HepG2 (cell line): ENCODE results near the gene ELP6. TPM values are rescaled to one million over a fixed set of nuclear protein-coding genes. Genes with fewer than 3 reads are reported as not detected.

Experiments used
- ATAC-seq: fragments of 200-7000 bp; cut with Tn5 transposase; 3 replicates; pipeline ENCODE4 v1.9.1; 2020; ENCODE audit warnings: mild to moderate bottlenecking, moderate library complexity
- BruUV-seq: library from RNA; stranded (reverse); fragments of 400-500 nt; replicated peaks from 2 replicates; lab custom pipeline; 2021; lab: Mats Ljungman, UMichigan
- CTCF ChIA-PET: fragments of 300-600 bp; formaldehyde crosslinking; extraction: SDS; loops from one replicate; lab custom pipeline; 2021; ENCODE audit warnings: low total read pairs, inconsistent platforms, low intra/inter-chr PET ratio; lab: Yijun Ruan, JAX
- POLR2A ChIA-PET: fragments of 350-600 bp; sonication (Branson Sonifier 250); formaldehyde crosslinking; loops from one replicate; lab custom pipeline; 2020; ENCODE audit warnings: antibody characterized with exemption, inconsistent platforms; lab: Yijun Ruan, JAX
- DNase-seq: peaks from one replicate; pipeline ENCODE4 v3.0.0-alpha.2; 2015; ENCODE audit warnings: low spot score
- FAIRE-seq: peaks from 3 replicates; lab custom pipeline; 2011; peaks lifted over from hg19 to GRCh38; lab: Jason Lieb, UNC
- H2AFZ ChIP-seq: one replicate; pipeline ENCODE4 v1.6.1; 2011; ENCODE audit warnings: low read length, inconsistent platforms
- H3K27ac ChIP-seq: fragments of 300-600 bp; 3 replicates; pipeline ENCODE4 v1.8.0; 2011; ENCODE audit warnings: mixed run types, mild to moderate bottlenecking, mixed read lengths, low read length, inconsistent platforms; ENCODE audit not compliant: insufficient read depth; ENCODE audit errors: extremely low read length
- H3K27me3 ChIP-seq, 2 experiments: fragments of 200-600 bp in 1 of 2; 2 replicates in 1 of 2; 3 replicates in 1 of 2; pipeline versions ENCODE4 v1.6.0 to v1.8.0; 2011; ENCODE audit warnings: low read length in 2 of 2, mild to moderate bottlenecking in 2 of 2, moderate library complexity in 2 of 2, inconsistent platforms in 1 of 2; ENCODE audit not compliant: insufficient read depth in 2 of 2, control insufficient read depth in 1 of 2
- H3K36me3 ChIP-seq, 2 experiments: fragments of 200-600 bp in 1 of 2; replicated peaks in 1 of 2; 2 replicates in 1 of 2; 3 replicates in 1 of 2; pipeline versions ENCODE4 v1.5.1 to v1.8.0; 2011; ENCODE audit warnings: low read length in 2 of 2, inconsistent platforms in 1 of 2; ENCODE audit not compliant: insufficient read depth in 2 of 2, control insufficient read depth in 1 of 2
- H3K4me1 ChIP-seq: 2 replicates; pipeline ENCODE4 v1.5.1; 2012; ENCODE audit warnings: low read length, inconsistent platforms; ENCODE audit not compliant: insufficient read depth
- H3K4me2 ChIP-seq: 2 replicates; pipeline ENCODE4 v1.6.0; 2011; ENCODE audit warnings: low read depth, low read length, inconsistent platforms
- H3K4me3 ChIP-seq, 3 experiments: fragments of 200-600 bp in 1 of 3; sonication (generic), shearing (Covaris generic) in 1 of 3; replicated peaks in 1 of 3; 2 replicates each; pipeline ENCODE4 v1.5.1; 2011 to 2016; ENCODE audit warnings: low read length in 3 of 3, inconsistent platforms in 2 of 3, low read depth in 2 of 3, mild to moderate bottlenecking in 2 of 3, control low read depth in 1 of 3, mixed read lengths in 1 of 3; ENCODE audit not compliant: insufficient read depth in 1 of 3
- H3K79me2 ChIP-seq: one replicate; pipeline ENCODE4 v1.6.1; 2011; ENCODE audit warnings: low read length, inconsistent platforms; ENCODE audit not compliant: insufficient read depth
- H3K9ac ChIP-seq: 2 replicates; pipeline ENCODE4 v1.6.0; 2011; ENCODE audit warnings: mild to moderate bottlenecking, low read depth, low read length, inconsistent platforms; ENCODE audit not compliant: insufficient read depth
- H3K9me3 ChIP-seq: 2 replicates; pipeline ENCODE4 v1.5.1; 2012; ENCODE audit warnings: mild to moderate bottlenecking, low read length
- H4K20me1 ChIP-seq: 2 replicates; pipeline ENCODE4 v1.6.0; 2011; ENCODE audit warnings: inconsistent platforms, mild to moderate bottlenecking, low read length, moderate library complexity; ENCODE audit not compliant: insufficient read depth
- ATF4 ChIP-seq, 2 experiments: fragments of 450-650 bp in 1 of 2; sonication (generic) in 1 of 2; formaldehyde crosslinking; IDR thresholded peaks; 2 replicates each; pipeline versions ENCODE4 v1.5.0 to v1.8.0; 2020 to 2022; ENCODE audit warnings: mild to moderate bottlenecking in 1 of 2, missing genetic modification reagents in 1 of 2
- HMGXB3 ChIP-seq: sonication (generic); formaldehyde crosslinking; IDR thresholded peaks from 2 replicates; pipeline ENCODE4 v1.4.0; 2020; ENCODE audit warnings: missing genetic modification reagents, borderline replicate concordance
- WGBS: methylation state at CpG from one replicate; pipeline ENCODE4 v1.1.6; 2017; ENCODE audit warnings: low lambda C conversion rate; 5-methylcytosine and 5-hydroxymethylcytosine counted together
- in situ Hi-C: cut with HindIII; loops from 2 replicates; pipeline ENCODE4 v1.10.0; 2017; ENCODE audit warnings: low pct_unique_long_range_greater_than_20kb; ENCODE audit not compliant: extremely low pct_ligation_motif_present
- intact Hi-C: fragments of 100-400 bp; cut with micrococcal nuclease; formaldehyde crosslinking; loops from one replicate; pipeline ENCODE4 v1.10.0; 2022; ENCODE audit not compliant: unreplicated experiment
- polyA plus RNA-seq, 8 experiments: library from polyadenylated mRNA; depleted of rRNA in 3 of 8; stranded (reverse) in 7 of 8; unstranded in 1 of 8; fragments of >200 nt; fragmentation: Illumina TruSeq in 4 of 8; extraction: Trizol in 4 of 8; gene quantifications; 2 replicates each; pipeline versions ENCODE4 v1.2.1 to v1.2.3, GENCODE V29; 2011 to 2016; ENCODE audit warnings: low read depth in 4 of 8, missing spikeins in 1 of 8, mixed read lengths in 1 of 8; ENCODE audit not compliant: insufficient read depth in 1 of 8
- total RNA-seq, 5 experiments: library from RNA; depleted of rRNA; stranded (reverse); fragments of >200 nt; fragmentation: Illumina TruSeq; extraction: Trizol; gene quantifications; 2 replicates each; pipeline ENCODE4 v1.2.3, GENCODE V29; 2016; ENCODE audit warnings: low read depth in 1 of 5

ELP6 gene
- total and polyA plus RNA-seq, 2 of the 13 experiments (the other 11 are each of a cell fraction or from before 2014, with no cell fraction given) = 45.0 to 49.3 TPM

GRCh38 chr3:47541583-47542108 lies 28.1 kb upstream of the ELP6 start:
- FAIRE-seq (no peak), ATAC-seq (no peak; the same call in 2 of the 3 replicates), DNase-seq (no peak)
- CTCF ChIA-PET = no interaction called here
- in situ Hi-C loops (no loop called here), intact Hi-C loops (no loop called here)
- no peaks in the 10 kb centered on the region for H3K9me3 ChIP-seq
- 0 out of 6 replicates have a peak overlapping the region, but pooled peaks of 1 of the 3 experiments have one; percentile 55 for H3K4me3 ChIP-seq
- TF ChIP-seq HMGXB3 (CRISPR knock-in tag) (no peak), ATF4 (CRISPR knock-in tag; IDR thresholded peaks at IDR 0.05) (peak in 1 of 2 experiments; percentile 81; a peak in 2 of 4 replicates)
- peak overlapping the region; percentile 75 for H3K4me2 ChIP-seq
- POLR2A ChIA-PET = no interaction called here
- no TSS peak for BruUV-seq
- H4K20me1 ChIP-seq = no peaks in the 10 kb centered on the region
- H3K27me3 ChIP-seq = peaks cover 4 to 6% of the 10 kb centered on the region in 2 experiments; a peak in 4 of 5 replicates
- H3K36me3 ChIP-seq = no peaks in the 10 kb centered on the region
- H2AFZ ChIP-seq = no peak overlapping the region
- no peak overlapping the region for H3K27ac ChIP-seq
- peaks cover 34% of the 10 kb centered on the region for H3K4me1 ChIP-seq
- WGBS = 29% methylated on average over 6 of the region's 6 CpGs
- H3K9ac ChIP-seq = no peak overlapping the region
- H3K79me2 ChIP-seq = no peaks in the 10 kb centered on the region
